IMR-90 (cell line): ENCODE results near the gene CHRM4. TPM values are rescaled to one million over a fixed set of nuclear protein-coding genes. Genes with fewer than 3 reads are reported as not detected.

Experiments used
- ATAC-seq: fragments of 200-7000 bp; cut with Tn5 transposase; 2 replicates; pipeline ENCODE4 v1.9.1; 2020; ENCODE audit warnings: low read depth, mild to moderate bottlenecking, moderate library complexity
- BruUV-seq: library from RNA; stranded (reverse); fragments of 400-500 nt; replicated peaks from 2 replicates; lab custom pipeline; 2021; lab: Mats Ljungman, UMichigan
- CTCF ChIA-PET: fragments of 300-600 bp; formaldehyde crosslinking; extraction: SDS; loops from one replicate; lab custom pipeline; 2021; ENCODE audit warnings: antibody characterized with exemption; lab: Yijun Ruan, JAX
- POLR2A ChIA-PET: fragments of 300-600 bp; sonication (Branson Sonifier 250); formaldehyde crosslinking; loops from one replicate; lab custom pipeline; 2022; ENCODE audit warnings: antibody characterized with exemption; ENCODE audit not compliant: unreplicated experiment; lab: Charles Lee
- DNase-seq: peaks from one replicate; pipeline ENCODE4 v3.0.0; 2013
- H2AFZ ChIP-seq: replicated peaks from 2 replicates; pipeline ENCODE3; 2013; ENCODE audit warnings: low read length, mild to moderate bottlenecking; ENCODE audit not compliant: poor library complexity
- H2AK5ac ChIP-seq: 2 replicates; pipeline ENCODE4 v1.6.1; 2013; ENCODE audit warnings: low read depth, low read length, inconsistent platforms
- H2AK9ac ChIP-seq: replicated peaks from 2 replicates; pipeline ENCODE3; 2013; ENCODE audit warnings: mild to moderate bottlenecking, low read depth, low read length, moderate library complexity; ENCODE audit not compliant: poor library complexity
- H2BK120ac ChIP-seq: 2 replicates; pipeline ENCODE4 v1.6.1; 2013; ENCODE audit warnings: low read depth, low read length, inconsistent platforms
- H2BK15ac ChIP-seq: 3 replicates; pipeline ENCODE4 v1.6.1; 2013; ENCODE audit warnings: low read depth, low read length, inconsistent platforms
- H2BK20ac ChIP-seq: 2 replicates; pipeline ENCODE4 v1.6.1; 2013; ENCODE audit warnings: low read depth, mild to moderate bottlenecking, inconsistent platforms, low read length, moderate library complexity
- H2BK5ac ChIP-seq: 2 replicates; pipeline ENCODE4 v1.6.1; 2013; ENCODE audit warnings: mild to moderate bottlenecking, low read depth, low read length, inconsistent platforms; ENCODE audit not compliant: poor library complexity, severe bottlenecking
- H3K14ac ChIP-seq: replicated peaks from 2 replicates; pipeline ENCODE4 v1.6.1; 2013; ENCODE audit warnings: low read depth, low read length, inconsistent platforms
- H3K18ac ChIP-seq: 2 replicates; pipeline ENCODE4 v1.6.1; 2013; ENCODE audit warnings: low read depth, low read length, control low read depth
- H3K23ac ChIP-seq: 2 replicates; pipeline ENCODE4 v1.6.1; 2013; ENCODE audit warnings: low read depth, low read length, inconsistent platforms
- H3K27ac ChIP-seq: 2 replicates; pipeline ENCODE4 v1.5.1; 2013; ENCODE audit warnings: mild to moderate bottlenecking, control low read depth, low read length; ENCODE audit not compliant: insufficient read depth
- H3K27me3 ChIP-seq: 2 replicates; pipeline ENCODE4 v1.6.1; 2013; ENCODE audit warnings: low read length; ENCODE audit not compliant: control insufficient read depth, insufficient read depth
- H3K36me3 ChIP-seq: 2 replicates; pipeline ENCODE4 v1.6.1; 2013; ENCODE audit warnings: low read length, mixed read lengths; ENCODE audit not compliant: control insufficient read depth, insufficient read depth
- H3K4ac ChIP-seq: 2 replicates; pipeline ENCODE4 v1.6.1; 2013; ENCODE audit warnings: low read depth, low read length, inconsistent platforms
- H3K4me1 ChIP-seq: 2 replicates; pipeline ENCODE4 v1.6.1; 2013; ENCODE audit warnings: low read length, mixed read lengths; ENCODE audit not compliant: control insufficient read depth, insufficient read depth
- H3K4me2 ChIP-seq: 2 replicates; pipeline ENCODE4 v1.6.1; 2013; ENCODE audit warnings: low read depth, mild to moderate bottlenecking, control low read depth, low read length, moderate library complexity
- H3K4me3 ChIP-seq: 2 replicates; pipeline ENCODE4 v1.5.1; 2013; ENCODE audit warnings: low read depth, mild to moderate bottlenecking, control low read depth, low read length, moderate library complexity; ENCODE audit not compliant: insufficient read depth
- H3K56ac ChIP-seq: 2 replicates; pipeline ENCODE4 v1.6.1; 2013; ENCODE audit warnings: low read length, inconsistent platforms; ENCODE audit not compliant: insufficient read depth; ENCODE audit errors: extremely low read depth
- H3K79me1 ChIP-seq, 2 experiments: 2 replicates each; pipeline ENCODE4 v1.6.1; 2013; ENCODE audit warnings: low read length in 2 of 2, inconsistent platforms in 1 of 2, low read depth in 1 of 2
- H3K9ac ChIP-seq: 2 replicates; pipeline ENCODE4 v1.6.1; 2013; ENCODE audit warnings: low read depth, low read length, control low read depth
- H3K9me1 ChIP-seq: 2 replicates; pipeline ENCODE4 v1.6.1; 2013; ENCODE audit warnings: low read length, inconsistent platforms; ENCODE audit not compliant: insufficient read depth
- H3K9me3 ChIP-seq: 2 replicates; pipeline ENCODE4 v1.6.1; 2013; ENCODE audit warnings: low read length; ENCODE audit not compliant: control insufficient read depth, insufficient read depth
- H4K20me1 ChIP-seq: 2 replicates; pipeline ENCODE4 v1.6.1; 2013; ENCODE audit warnings: low read length, inconsistent platforms; ENCODE audit not compliant: insufficient read depth
- H4K5ac ChIP-seq: 2 replicates; pipeline ENCODE4 v1.6.1; 2013; ENCODE audit warnings: mild to moderate bottlenecking, low read depth, low read length, control low read depth
- H4K8ac ChIP-seq, 2 experiments: 2 replicates each; pipeline ENCODE4 v1.6.1; 2013; ENCODE audit warnings: low read depth in 2 of 2, low read length in 2 of 2, control low read depth in 1 of 2, inconsistent platforms in 1 of 2
- H4K91ac ChIP-seq: 2 replicates; pipeline ENCODE4 v1.6.1; 2013; ENCODE audit warnings: low read depth, low read length, inconsistent platforms; ENCODE audit not compliant: insufficient read depth
- FOS ChIP-seq: fragments of 150-350 bp; IDR thresholded peaks from 2 replicates; pipeline ENCODE4 v1.6.1; 2016; ENCODE audit warnings: low read depth, low read length
- MAFK ChIP-seq: IDR thresholded peaks from 2 replicates; pipeline ENCODE4 v1.6.1; 2012; ENCODE audit warnings: low read depth, low read length, improper control_type of control experiment
- POLR2A ChIP-seq: IDR thresholded peaks from 2 replicates; pipeline ENCODE4 v1.6.1; 2012; ENCODE audit warnings: mild to moderate bottlenecking, low read depth, low read length
- RFX5 ChIP-seq: IDR thresholded peaks from 2 replicates; pipeline ENCODE4 v1.8.0; 2012; ENCODE audit warnings: low read depth, mild to moderate bottlenecking, low read length, moderate library complexity
- WGBS, 2 experiments: methylation state at CpG; one replicate each; pipeline versions ENCODE4 v1.1.5 to v1.1.7; 2013; ENCODE audit warnings: missing lambda C conversion rate in 2 of 2; ENCODE audit not compliant: insufficient read length in 1 of 2; ENCODE audit errors: extremely low coverage in 2 of 2; 5-methylcytosine and 5-hydroxymethylcytosine counted together
- dilution Hi-C: fragments of 300-500 bp; cut with HindIII; formaldehyde crosslinking; loops from one replicate; pipeline ENCODE4 v1.14.3; 2018; ENCODE audit warnings: low sequenced_read_pairs; ENCODE audit not compliant: unreplicated experiment
- in situ Hi-C: fragments of 300-500 bp; cut with MboI; formaldehyde crosslinking; loops from 3 replicates; pipeline ENCODE4 v1.14.3; 2019; ENCODE audit warnings: low sequenced_read_pairs, inconsistent platforms, mixed read lengths
- intact Hi-C: fragments of 100-400 bp; cut with micrococcal nuclease; formaldehyde crosslinking; loops from 2 replicates; pipeline ENCODE4 v1.10.0; 2022
- microRNA-seq, 2 experiments: library from miRNA; stranded (forward) in 1 of 2; unstranded in 1 of 2; fragments of 10-50 nt in 1 of 2; fragments of <30 nt in 1 of 2; gene quantifications in 1 of 2; microRNA quantifications in 1 of 2; one replicate each; pipeline versions ENCODE3 to v1.1.0; 2013 to 2020; ENCODE audit not compliant: insufficient read depth in 1 of 2, insufficient read length in 1 of 2, unreplicated experiment in 1 of 2
- polyA plus RNA-seq, 3 experiments: library from polyadenylated mRNA; depleted of rRNA; stranded (reverse); fragments of >200 nt; gene quantifications; 2 replicates each; pipeline ENCODE4 v1.2.3, GENCODE V29; 2012; ENCODE audit warnings: low replicate concordance in 1 of 3
- small RNA-seq, 5 experiments: library from RNA; depleted of rRNA; stranded (forward); fragments of <200 nt; gene quantifications; one replicate each; pipeline ENCODE3, GENCODE V24; 2012
- total RNA-seq: library from RNA; depleted of rRNA; stranded (reverse); fragments of >200 nt; gene quantifications from 2 replicates; pipeline ENCODE4 v1.2.3, GENCODE V29; 2012; rRNA removed
- TF ChIP-seq, protein P1 (sequence below): conservative IDR thresholded peaks from 2 replicates; pipeline ENCODE4 v1.5.1; 2012; ENCODE audit warnings: mild to moderate bottlenecking, low read depth, low read length, improper control_type of control experiment
- TF ChIP-seq, protein P2 (sequence below): fragments of 150-350 bp; IDR thresholded peaks from 2 replicates; pipeline ENCODE4 v1.6.1; 2017; ENCODE audit warnings: mild to moderate bottlenecking, antibody characterized with exemption, low read length, low read depth

Gene CHRM4
- total and polyA plus RNA-seq, 2 of the 4 experiments (the other 2 are of a cell fraction), result 0.09 to 0.18 TPM

DNA sequence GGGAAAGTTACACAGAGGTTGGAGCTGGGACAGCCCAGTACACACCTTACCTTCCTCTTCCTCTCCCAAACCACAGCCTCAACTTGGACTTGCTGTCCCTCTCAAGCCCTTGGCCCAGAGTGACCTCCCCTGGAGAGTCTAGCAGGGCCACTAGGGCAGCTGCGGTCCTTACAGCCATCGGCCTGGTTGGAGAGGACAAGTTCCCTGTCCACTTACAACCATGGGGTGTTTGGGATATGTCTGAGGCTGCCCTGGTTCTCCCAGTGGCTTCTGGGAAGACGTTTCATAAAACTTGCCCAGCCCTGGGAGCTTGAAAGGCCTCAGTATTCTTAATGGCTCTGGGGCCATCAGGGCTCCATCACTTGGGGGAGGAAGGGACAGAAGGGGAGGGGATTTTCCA is 57.4 kb downstream of the CHRM4 start:
- H2AFZ ChIP-seq, result no peak overlapping the region
- peaks cover 2% of the 10 kb centered on the region for H3K9me1 ChIP-seq
- no peak overlapping the region for H2AK9ac ChIP-seq
- ATAC-seq (no peak), DNase-seq (no peak)
- no peak overlapping the region for H3K27ac ChIP-seq
- H2BK5ac ChIP-seq, result no peak overlapping the region
- dilution Hi-C loops, result no loop called here
- H3K4me2 ChIP-seq, result no peak overlapping the region
- H3K9me3 ChIP-seq, result no peaks in the 10 kb centered on the region
- H3K4ac ChIP-seq, result no peak overlapping the region
- ChIA-PET CTCF (no interaction called here), POLR2A (no interaction called here)
- TF ChIP-seq, protein P1, sequence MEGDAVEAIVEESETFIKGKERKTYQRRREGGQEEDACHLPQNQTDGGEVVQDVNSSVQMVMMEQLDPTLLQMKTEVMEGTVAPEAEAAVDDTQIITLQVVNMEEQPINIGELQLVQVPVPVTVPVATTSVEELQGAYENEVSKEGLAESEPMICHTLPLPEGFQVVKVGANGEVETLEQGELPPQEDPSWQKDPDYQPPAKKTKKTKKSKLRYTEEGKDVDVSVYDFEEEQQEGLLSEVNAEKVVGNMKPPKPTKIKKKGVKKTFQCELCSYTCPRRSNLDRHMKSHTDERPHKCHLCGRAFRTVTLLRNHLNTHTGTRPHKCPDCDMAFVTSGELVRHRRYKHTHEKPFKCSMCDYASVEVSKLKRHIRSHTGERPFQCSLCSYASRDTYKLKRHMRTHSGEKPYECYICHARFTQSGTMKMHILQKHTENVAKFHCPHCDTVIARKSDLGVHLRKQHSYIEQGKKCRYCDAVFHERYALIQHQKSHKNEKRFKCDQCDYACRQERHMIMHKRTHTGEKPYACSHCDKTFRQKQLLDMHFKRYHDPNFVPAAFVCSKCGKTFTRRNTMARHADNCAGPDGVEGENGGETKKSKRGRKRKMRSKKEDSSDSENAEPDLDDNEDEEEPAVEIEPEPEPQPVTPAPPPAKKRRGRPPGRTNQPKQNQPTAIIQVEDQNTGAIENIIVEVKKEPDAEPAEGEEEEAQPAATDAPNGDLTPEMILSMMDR, result no peak
- TF ChIP-seq FOS (no peak), MAFK (no peak), RFX5 (no peak), POLR2A (no peak)
- TF ChIP-seq, protein P2, sequence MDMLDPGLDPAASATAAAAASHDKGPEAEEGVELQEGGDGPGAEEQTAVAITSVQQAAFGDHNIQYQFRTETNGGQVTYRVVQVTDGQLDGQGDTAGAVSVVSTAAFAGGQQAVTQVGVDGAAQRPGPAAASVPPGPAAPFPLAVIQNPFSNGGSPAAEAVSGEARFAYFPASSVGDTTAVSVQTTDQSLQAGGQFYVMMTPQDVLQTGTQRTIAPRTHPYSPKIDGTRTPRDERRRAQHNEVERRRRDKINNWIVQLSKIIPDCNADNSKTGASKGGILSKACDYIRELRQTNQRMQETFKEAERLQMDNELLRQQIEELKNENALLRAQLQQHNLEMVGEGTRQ, result no peak
- H3K79me1 ChIP-seq, result no peaks in the 10 kb centered on the region
- H4K20me1 ChIP-seq, result no peaks in the 10 kb centered on the region
- H4K8ac ChIP-seq, result no peak overlapping the region
- WGBS, 2 experiments, result no CpG with 5 or more reads among the region's 3 CpGs
- no peak overlapping the region for H2AK5ac ChIP-seq
- H2BK15ac ChIP-seq, result no peak overlapping the region
- no peak overlapping the region for H4K5ac ChIP-seq
- no peak overlapping the region for H3K23ac ChIP-seq
- H3K4me3 ChIP-seq, result no peak overlapping the region
- peaks cover 51% of the 10 kb centered on the region for H3K27me3 ChIP-seq
- H3K18ac ChIP-seq, result no peak overlapping the region
- no peak overlapping the region for H2BK120ac ChIP-seq
- no TSS peak for BruUV-seq
- no peak overlapping the region for H4K91ac ChIP-seq
- H3K14ac ChIP-seq, result no peak overlapping the region
- intact Hi-C loops, result no loop called here
- no peak overlapping the region for H3K9ac ChIP-seq
- H3K36me3 ChIP-seq, result no peaks in the 10 kb centered on the region
- peaks cover 6% of the 10 kb centered on the region for H3K4me1 ChIP-seq
- H2BK20ac ChIP-seq, result no peak overlapping the region
- in situ Hi-C loops, result no loop called here
- no peak overlapping the region for H3K56ac ChIP-seq

Small RNAs within 50 kb of the gene (microRNA-seq; reads per million reads assigned to microRNA genes)
- 0 to 1.5 reads per million in 2 experiments for gene MIR4688

Small RNAs within 50 kb of the gene (small RNA-seq; reads per million reads assigned to genes)
- 0 to 1.7 (median 0) reads per million in 5 experiments for gene MIR4688

Other genes starting within 250 kb of the CHRM4 start
- gene CREB3L1, start 114.1 kb downstream of the CHRM4 start, total RNA-seq, result 8.1 and 10.0 TPM in 2 replicates
- 76.9 and 82.3 TPM in 2 replicates for gene CREB3L1, start 114.1 kb downstream of the CHRM4 start, polyA plus RNA-seq (2012; rRNA removed)
- 43.0 and 46.8 TPM in 2 replicates for gene DGKZ, start 44.3 kb downstream of the CHRM4 start, total RNA-seq
- gene DGKZ, start 44.3 kb downstream of the CHRM4 start, polyA plus RNA-seq (2012; rRNA removed), result 62.0 and 68.0 TPM in 2 replicates
- 23.1 and 25.8 TPM in 2 replicates for gene MDK, start 10.1 kb downstream of the CHRM4 start, total RNA-seq
- gene MDK, start 10.1 kb downstream of the CHRM4 start, polyA plus RNA-seq (2012; rRNA removed), result 377 and 389 TPM in 2 replicates
- 16.7 and 18.3 TPM in 2 replicates for gene AMBRA1, start 202.2 kb upstream of the CHRM4 start, total RNA-seq
- gene AMBRA1, start 202.2 kb upstream of the CHRM4 start, polyA plus RNA-seq (2012; rRNA removed), result 9.4 and 10.2 TPM in 2 replicates
- 5.2 and 6.1 TPM in 2 replicates for gene HARBI1, start 225.5 kb upstream of the CHRM4 start, total RNA-seq
- 2.4 and 2.7 TPM in 2 replicates for gene HARBI1, start 225.5 kb upstream of the CHRM4 start, polyA plus RNA-seq (2012; rRNA removed)
- gene ATG13, start 225.8 kb upstream of the CHRM4 start, total RNA-seq, result 32.2 and 43.0 TPM in 2 replicates
- gene ATG13, start 225.8 kb upstream of the CHRM4 start, polyA plus RNA-seq (2012; rRNA removed), result 49.7 and 56.2 TPM in 2 replicates